Uterus (tissue), 2 donors: ENCODE data around the gene DCTD.

Experiments used
- CTCF ChIP-seq, 4 experiments: fragments of 200-600 bp in 2 of 4; fragments of 450-650 bp in 2 of 4; sonication (generic) in 2 of 4; IDR thresholded peaks; one replicate each; pipeline ENCODE4 v1.5.1; 2016 to 2019; ENCODE audit warnings: antibody characterized with exemption in 4 of 4, mild to moderate bottlenecking in 2 of 4, moderate library complexity in 1 of 4
- POLR2A ChIP-seq, 2 donors: fragments of 450-650 bp; IDR thresholded peaks; one replicate each; pipeline ENCODE4 v1.6.1; 2016; ENCODE audit warnings: antibody characterized with exemption in 2 of 2, mild to moderate bottlenecking in 1 of 2, moderate library complexity in 1 of 2

GRCh38 chr4:182905038-182905437, 12.1 kb downstream of the DCTD start:
- no peak for TF ChIP-seq CTCF (IDR thresholded peaks at IDR 0.05)
- no peak for TF ChIP-seq POLR2A (IDR thresholded peaks at IDR 0.05)
